ENCODE measurements around the gene PTRHD1. TPM values are rescaled to one million over a fixed set of nuclear protein-coding genes. Genes with fewer than 3 reads are reported as not detected.

Gene PTRHD1
- total RNA-seq, 1 experiment from 2014 or later, result 39.2 TPM

DNA sequence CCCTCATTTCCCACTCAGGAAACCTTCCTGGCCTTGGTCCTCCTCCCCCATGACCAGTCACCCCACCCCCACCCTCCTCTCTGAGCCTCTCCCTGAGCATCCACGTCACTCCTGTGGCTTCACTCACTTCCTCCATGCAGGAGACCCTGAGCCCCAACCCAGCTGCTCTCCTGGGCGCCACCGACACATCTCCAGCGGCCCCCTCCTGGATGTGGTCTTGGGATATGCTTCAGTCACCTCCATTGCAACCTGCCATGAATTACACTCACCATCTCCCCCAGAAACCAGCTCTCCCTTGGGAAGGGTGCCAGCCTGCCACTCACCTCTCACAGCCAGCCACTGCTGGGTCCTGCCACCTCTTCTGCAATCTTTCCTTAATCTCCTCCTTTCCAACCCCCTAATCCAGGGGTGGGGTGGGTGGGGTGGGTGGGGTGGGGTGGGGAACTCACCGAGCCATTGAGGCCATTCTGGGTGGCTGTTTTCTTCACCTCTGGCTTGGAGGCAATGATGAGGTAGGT, 44.9 kb upstream of the PTRHD1 start (continued):
- no peak for TF ChIP-seq ZBTB43 (CRISPR knock-in tag; IDR thresholded peaks at IDR 0.05)
- TF ChIP-seq CREM (CRISPR knock-in tag; IDR thresholded peaks at IDR 0.05), result no peak
- TF ChIP-seq TCF7 (CRISPR knock-in tag; IDR thresholded peaks at IDR 0.05; ENCODE audit: low read depth), result no peak
- TF ChIP-seq, protein P1, sequence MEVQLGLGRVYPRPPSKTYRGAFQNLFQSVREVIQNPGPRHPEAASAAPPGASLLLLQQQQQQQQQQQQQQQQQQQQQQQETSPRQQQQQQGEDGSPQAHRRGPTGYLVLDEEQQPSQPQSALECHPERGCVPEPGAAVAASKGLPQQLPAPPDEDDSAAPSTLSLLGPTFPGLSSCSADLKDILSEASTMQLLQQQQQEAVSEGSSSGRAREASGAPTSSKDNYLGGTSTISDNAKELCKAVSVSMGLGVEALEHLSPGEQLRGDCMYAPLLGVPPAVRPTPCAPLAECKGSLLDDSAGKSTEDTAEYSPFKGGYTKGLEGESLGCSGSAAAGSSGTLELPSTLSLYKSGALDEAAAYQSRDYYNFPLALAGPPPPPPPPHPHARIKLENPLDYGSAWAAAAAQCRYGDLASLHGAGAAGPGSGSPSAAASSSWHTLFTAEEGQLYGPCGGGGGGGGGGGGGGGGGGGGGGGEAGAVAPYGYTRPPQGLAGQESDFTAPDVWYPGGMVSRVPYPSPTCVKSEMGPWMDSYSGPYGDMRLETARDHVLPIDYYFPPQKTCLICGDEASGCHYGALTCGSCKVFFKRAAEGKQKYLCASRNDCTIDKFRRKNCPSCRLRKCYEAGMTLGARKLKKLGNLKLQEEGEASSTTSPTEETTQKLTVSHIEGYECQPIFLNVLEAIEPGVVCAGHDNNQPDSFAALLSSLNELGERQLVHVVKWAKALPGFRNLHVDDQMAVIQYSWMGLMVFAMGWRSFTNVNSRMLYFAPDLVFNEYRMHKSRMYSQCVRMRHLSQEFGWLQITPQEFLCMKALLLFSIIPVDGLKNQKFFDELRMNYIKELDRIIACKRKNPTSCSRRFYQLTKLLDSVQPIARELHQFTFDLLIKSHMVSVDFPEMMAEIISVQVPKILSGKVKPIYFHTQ (CRISPR knock-in tag; IDR thresholded peaks at IDR 0.05), result no peak
- TF ChIP-seq, protein P2, sequence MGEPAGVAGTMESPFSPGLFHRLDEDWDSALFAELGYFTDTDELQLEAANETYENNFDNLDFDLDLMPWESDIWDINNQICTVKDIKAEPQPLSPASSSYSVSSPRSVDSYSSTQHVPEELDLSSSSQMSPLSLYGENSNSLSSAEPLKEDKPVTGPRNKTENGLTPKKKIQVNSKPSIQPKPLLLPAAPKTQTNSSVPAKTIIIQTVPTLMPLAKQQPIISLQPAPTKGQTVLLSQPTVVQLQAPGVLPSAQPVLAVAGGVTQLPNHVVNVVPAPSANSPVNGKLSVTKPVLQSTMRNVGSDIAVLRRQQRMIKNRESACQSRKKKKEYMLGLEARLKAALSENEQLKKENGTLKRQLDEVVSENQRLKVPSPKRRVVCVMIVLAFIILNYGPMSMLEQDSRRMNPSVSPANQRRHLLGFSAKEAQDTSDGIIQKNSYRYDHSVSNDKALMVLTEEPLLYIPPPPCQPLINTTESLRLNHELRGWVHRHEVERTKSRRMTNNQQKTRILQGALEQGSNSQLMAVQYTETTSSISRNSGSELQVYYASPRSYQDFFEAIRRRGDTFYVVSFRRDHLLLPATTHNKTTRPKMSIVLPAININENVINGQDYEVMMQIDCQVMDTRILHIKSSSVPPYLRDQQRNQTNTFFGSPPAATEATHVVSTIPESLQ (CRISPR knock-in tag; IDR thresholded peaks at IDR 0.05), result no peak

DNA sequence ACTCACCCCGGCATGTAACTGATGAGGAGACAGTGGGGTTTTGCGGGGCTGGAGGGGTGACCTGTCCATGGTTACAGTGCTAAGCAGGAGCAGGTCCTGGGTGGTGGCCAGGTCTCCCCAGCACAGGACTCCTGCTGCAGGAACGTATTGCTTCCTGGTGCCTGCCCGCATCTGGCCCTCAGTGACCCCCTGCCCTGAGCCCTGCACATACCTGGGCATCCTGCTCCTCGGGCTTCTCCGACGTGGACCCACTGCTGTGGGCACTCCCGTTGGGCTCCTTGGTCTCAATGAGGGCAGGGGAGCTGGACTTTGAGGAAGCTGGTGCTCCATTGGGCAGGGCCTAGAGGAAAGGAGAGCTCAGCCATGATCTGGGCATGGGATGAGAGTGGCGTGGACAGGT, 43.5 kb upstream of the PTRHD1 start:
- Mint-ChIP-seq H3K27ac (no peak overlapping the region), H3K4me1 (peaks cover 28% of the 10 kb centered on the region), H3K9me3 (no peaks in the 10 kb centered on the region), H3K27me3 (ENCODE audit: low read depth) (no peaks in the 10 kb centered on the region), H3K4me3 (no peak overlapping the region), H3K36me3 (peaks cover 29% of the 10 kb centered on the region)
- TF ChIP-seq ESRRA (CRISPR knock-in tag; IDR thresholded peaks at IDR 0.05; ENCODE audit: borderline replicate concordance), result no peak
- TF ChIP-seq, protein P3, sequence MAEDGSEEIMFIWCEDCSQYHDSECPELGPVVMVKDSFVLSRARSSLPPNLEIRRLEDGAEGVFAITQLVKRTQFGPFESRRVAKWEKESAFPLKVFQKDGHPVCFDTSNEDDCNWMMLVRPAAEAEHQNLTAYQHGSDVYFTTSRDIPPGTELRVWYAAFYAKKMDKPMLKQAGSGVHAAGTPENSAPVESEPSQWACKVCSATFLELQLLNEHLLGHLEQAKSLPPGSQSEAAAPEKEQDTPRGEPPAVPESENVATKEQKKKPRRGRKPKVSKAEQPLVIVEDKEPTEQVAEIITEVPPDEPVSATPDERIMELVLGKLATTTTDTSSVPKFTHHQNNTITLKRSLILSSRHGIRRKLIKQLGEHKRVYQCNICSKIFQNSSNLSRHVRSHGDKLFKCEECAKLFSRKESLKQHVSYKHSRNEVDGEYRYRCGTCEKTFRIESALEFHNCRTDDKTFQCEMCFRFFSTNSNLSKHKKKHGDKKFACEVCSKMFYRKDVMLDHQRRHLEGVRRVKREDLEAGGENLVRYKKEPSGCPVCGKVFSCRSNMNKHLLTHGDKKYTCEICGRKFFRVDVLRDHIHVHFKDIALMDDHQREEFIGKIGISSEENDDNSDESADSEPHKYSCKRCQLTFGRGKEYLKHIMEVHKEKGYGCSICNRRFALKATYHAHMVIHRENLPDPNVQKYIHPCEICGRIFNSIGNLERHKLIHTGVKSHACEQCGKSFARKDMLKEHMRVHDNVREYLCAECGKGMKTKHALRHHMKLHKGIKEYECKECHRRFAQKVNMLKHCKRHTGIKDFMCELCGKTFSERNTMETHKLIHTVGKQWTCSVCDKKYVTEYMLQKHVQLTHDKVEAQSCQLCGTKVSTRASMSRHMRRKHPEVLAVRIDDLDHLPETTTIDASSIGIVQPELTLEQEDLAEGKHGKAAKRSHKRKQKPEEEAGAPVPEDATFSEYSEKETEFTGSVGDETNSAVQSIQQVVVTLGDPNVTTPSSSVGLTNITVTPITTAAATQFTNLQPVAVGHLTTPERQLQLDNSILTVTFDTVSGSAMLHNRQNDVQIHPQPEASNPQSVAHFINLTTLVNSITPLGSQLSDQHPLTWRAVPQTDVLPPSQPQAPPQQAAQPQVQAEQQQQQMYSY (CRISPR knock-in tag; IDR thresholded peaks at IDR 0.05), result no peak
- TF ChIP-seq ZNF416 (CRISPR knock-in tag; IDR thresholded peaks at IDR 0.05), result no peak
- TF ChIP-seq ZNF121 (CRISPR knock-in tag; IDR thresholded peaks at IDR 0.05), result no peak
- TF ChIP-seq NR2C2 (CRISPR knock-in tag; IDR thresholded peaks at IDR 0.05), result no peak
- no peak for TF ChIP-seq SOX15 (CRISPR knock-in tag; IDR thresholded peaks at IDR 0.05)
- no peak for TF ChIP-seq NFE2L1 (CRISPR knock-in tag; IDR thresholded peaks at IDR 0.05)
- no peak for TF ChIP-seq USF2 (CRISPR knock-in tag; IDR thresholded peaks at IDR 0.05)
- TF ChIP-seq, protein P2 (CRISPR knock-in tag; IDR thresholded peaks at IDR 0.05), result no peak
- no peak for TF ChIP-seq ETV6 (CRISPR knock-in tag; IDR thresholded peaks at IDR 0.05)
- ChIA-PET POLR2A (no interaction called here), CTCF (no interaction called here)
- DNase-seq (ENCODE audit: low spot score), result no peak
- no peak for ATAC-seq
